HCT116 (cell line): ENCODE data around the gene MTURN. TPM values are rescaled to one million over a fixed set of nuclear protein-coding genes. Genes with fewer than 3 reads are reported as not detected.

Experiments used
- ATAC-seq: fragments of 200-7000 bp; cut with Tn5 transposase; 2 replicates; pipeline ENCODE4 v1.9.1; 2020; ENCODE audit warnings: mild to moderate bottlenecking, moderate library complexity
- BruUV-seq: library from RNA; stranded (reverse); fragments of 400-500 nt; replicated peaks from 2 replicates; lab custom pipeline; 2021; lab: Mats Ljungman, UMichigan
- CTCF ChIA-PET: fragments of 300-600 bp; sonication (Branson Sonifier 250); formaldehyde crosslinking; loops from one replicate; lab custom pipeline; 2021; ENCODE audit warnings: antibody characterized with exemption; lab: Charles Lee
- POLR2A ChIA-PET: fragments of 300-600, 350-600 bp; sonication (Branson Sonifier 250); formaldehyde crosslinking; loops from one replicate; lab custom pipeline; 2021; ENCODE audit warnings: antibody characterized with exemption; lab: Charles Lee
- RAD21 ChIA-PET, 2 experiments: fragments of 300-600 bp; sonication (Branson Sonifier 250); formaldehyde crosslinking; loops; one replicate each; lab custom pipeline; 2023; ENCODE audit warnings: low total read pairs in 2 of 2; ENCODE audit not compliant: uncharacterized antibody in 2 of 2, unreplicated experiment in 2 of 2, low non-redundant PET in 1 of 2; lab: Charles Lee
- DNase-seq: peaks from one replicate; pipeline ENCODE4 v3.0.0-alpha.2; 2010; ENCODE audit warnings: low read depth, low spot score
- H2AFZ ChIP-seq: fragments of 200-600 bp; shearing (Covaris generic), sonication (generic); 2 replicates; pipeline ENCODE4 v1.6.1; 2017; ENCODE audit warnings: low read depth, mixed run types, mixed read lengths, antibody characterized with exemption, low read length; ENCODE audit not compliant: poor library complexity, severe bottlenecking
- H3K27ac ChIP-seq: 2 replicates; pipeline ENCODE4 v1.5.1; 2012; ENCODE audit warnings: low read depth, low read length
- H3K27me3 ChIP-seq: fragments of 200-600 bp; sonication (generic); 2 replicates; pipeline ENCODE4 v1.6.1; 2016; ENCODE audit warnings: mixed run types, low read length, mixed read lengths; ENCODE audit not compliant: insufficient read depth
- H3K36me3 ChIP-seq, 2 experiments: fragments of 200-500 bp in 1 of 2; fragments of 200-600 bp in 1 of 2; sonication (Bioruptor generic) in 1 of 2; sonication (generic) in 1 of 2; 2 replicates each; pipeline versions ENCODE4 v1.5.1 to v1.6.1; 2014 to 2016; ENCODE audit warnings: low read length in 2 of 2, inconsistent platforms in 1 of 2, mixed read lengths in 1 of 2, mixed run types in 1 of 2; ENCODE audit not compliant: insufficient read depth in 2 of 2, control insufficient read depth in 1 of 2
- H3K4me1 ChIP-seq, 2 experiments: fragments of 200-600 bp in 1 of 2; sonication (generic) in 1 of 2; 2 replicates each; pipeline versions ENCODE4 v1.5.1 to v1.6.1; 2012 to 2017; ENCODE audit warnings: low read length in 2 of 2, inconsistent platforms in 1 of 2, mild to moderate bottlenecking in 1 of 2, mixed read lengths in 1 of 2, mixed run types in 1 of 2, moderate library complexity in 1 of 2; ENCODE audit not compliant: insufficient read depth in 2 of 2, control insufficient read depth in 1 of 2
- H3K4me2 ChIP-seq: fragments of 200-600 bp; sonication (generic); 2 replicates; pipeline ENCODE4 v1.6.1; 2017; ENCODE audit warnings: mixed run types, low read length, mixed read lengths
- H3K4me3 ChIP-seq, 2 experiments: fragments of 200-600 bp in 1 of 2; sonication (generic) in 1 of 2; replicated peaks in 1 of 2; 2 replicates each; pipeline ENCODE4 v1.5.1; 2011 to 2016; ENCODE audit warnings: low read length in 2 of 2, control low read depth in 1 of 2, low read depth in 1 of 2, mild to moderate bottlenecking in 1 of 2, mixed read lengths in 1 of 2, mixed run types in 1 of 2
- H3K79me2 ChIP-seq: fragments of 200-600 bp; sonication (generic); 2 replicates; pipeline ENCODE4 v1.6.1; 2017; ENCODE audit warnings: mild to moderate bottlenecking, mixed run types, low read length, moderate library complexity, mixed read lengths; ENCODE audit not compliant: insufficient read depth
- H3K9ac ChIP-seq: fragments of 200-600 bp; sonication (generic); 2 replicates; pipeline ENCODE4 v1.6.1; 2016; ENCODE audit warnings: low read length, mixed read lengths
- H3K9me2 ChIP-seq: fragments of 200-600 bp; sonication (generic), shearing (Covaris generic); 2 replicates; pipeline ENCODE4 v1.6.1; 2017; ENCODE audit warnings: mixed run types, mild to moderate bottlenecking, moderate library complexity; ENCODE audit not compliant: insufficient read depth
- H3K9me3 ChIP-seq, 2 experiments: fragments of 200-500 bp in 1 of 2; fragments of 200-600 bp in 1 of 2; sonication (Bioruptor generic) in 1 of 2; sonication (generic) in 1 of 2; 2 replicates each; pipeline ENCODE4 v1.6.1; 2014 to 2017; ENCODE audit warnings: low read length in 2 of 2, mixed read lengths in 2 of 2, inconsistent platforms in 1 of 2, low read depth in 1 of 2, mild to moderate bottlenecking in 1 of 2, mixed run types in 1 of 2, moderate library complexity in 1 of 2; ENCODE audit not compliant: control insufficient read depth in 1 of 2, insufficient read depth in 1 of 2
- H4K20me1 ChIP-seq: fragments of 200-600 bp; sonication (generic), shearing (Covaris generic); 2 replicates; pipeline ENCODE4 v1.6.1; 2017; ENCODE audit warnings: mixed run types, mild to moderate bottlenecking, moderate library complexity; ENCODE audit not compliant: insufficient read depth
- EZH2 ChIP-seq: fragments of 200-600 bp; sonication (generic); IDR thresholded peaks from 2 replicates; pipeline ENCODE4 v1.6.1; 2017; ENCODE audit warnings: antibody characterized with exemption, mixed run types
- EZH2phosphoT487 ChIP-seq: fragments of 200-600 bp; IDR thresholded peaks from 2 replicates; pipeline ENCODE4 v1.6.1; 2018; ENCODE audit warnings: antibody characterized with exemption, borderline replicate concordance
- RAD21 ChIP-seq: IDR thresholded peaks from 2 replicates; pipeline ENCODE4 v1.6.1; 2012; ENCODE audit warnings: low read depth, mild to moderate bottlenecking
- SP1 ChIP-seq: IDR thresholded peaks from 2 replicates; pipeline ENCODE4 v1.6.1; 2012; ENCODE audit warnings: low read depth
- intact Hi-C: fragments of 100-400 bp; cut with micrococcal nuclease; formaldehyde crosslinking; loops from 2 replicates; pipeline ENCODE4 v1.10.0; 2022
- total RNA-seq: library from RNA; stranded (reverse); gene quantifications from one replicate; pipeline ENCODE4 v1.2.1, GENCODE V29; 2021; ENCODE audit not compliant: unreplicated experiment

Gene MTURN
- total RNA-seq, 1 experiment from 2014 or later: 7.5 TPM

DNA sequence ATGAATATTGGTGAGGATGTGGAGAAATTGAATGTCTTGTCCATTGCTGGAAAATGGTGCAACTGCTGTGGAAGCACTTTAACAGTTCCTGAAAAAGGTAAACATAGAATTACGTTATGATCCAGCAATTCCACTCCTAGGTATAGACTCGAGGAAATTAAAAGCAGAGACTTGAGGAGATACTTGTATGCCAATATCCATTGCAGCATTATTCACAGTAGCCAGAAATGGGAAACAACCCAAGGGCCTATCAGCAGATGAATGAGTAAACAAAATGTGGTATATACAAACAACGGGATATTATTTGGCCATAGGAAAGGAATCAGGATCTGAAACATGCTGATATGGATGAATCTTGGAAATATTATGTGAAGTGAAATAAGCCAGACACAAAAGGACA lies 32.5 kb upstream of the MTURN start:
- ATAC-seq: no peak
- Histone ChIP-seq H3K4me3 (no peak overlapping the region), H3K4me1 (no peaks in the 10 kb centered on the region)
- POLR2A ChIA-PET: no interaction called here
- TF ChIP-seq RAD21 (no peak), EZH2 (no peak), SP1 (no peak)
- TF ChIP-seq, all 23 proteins: peak for 0
- ChIA-PET RAD21 (no interaction called here), CTCF (no interaction called here)
- BruUV-seq: no TSS peak
- Histone ChIP-seq H3K79me2 (no peaks in the 10 kb centered on the region), H3K36me3 (no peaks in the 10 kb centered on the region), H3K9ac (no peak overlapping the region), H4K20me1 (no peaks in the 10 kb centered on the region), H3K4me2 (no peak overlapping the region), H3K27ac (no peak overlapping the region), H2AFZ (no peak overlapping the region), H3K9me3 (no peaks in the 10 kb centered on the region), H3K9me2 (no peaks in the 10 kb centered on the region), H3K27me3 (no peaks in the 10 kb centered on the region)
- intact Hi-C loops: no loop called here
- no peak for DNase-seq

DNA sequence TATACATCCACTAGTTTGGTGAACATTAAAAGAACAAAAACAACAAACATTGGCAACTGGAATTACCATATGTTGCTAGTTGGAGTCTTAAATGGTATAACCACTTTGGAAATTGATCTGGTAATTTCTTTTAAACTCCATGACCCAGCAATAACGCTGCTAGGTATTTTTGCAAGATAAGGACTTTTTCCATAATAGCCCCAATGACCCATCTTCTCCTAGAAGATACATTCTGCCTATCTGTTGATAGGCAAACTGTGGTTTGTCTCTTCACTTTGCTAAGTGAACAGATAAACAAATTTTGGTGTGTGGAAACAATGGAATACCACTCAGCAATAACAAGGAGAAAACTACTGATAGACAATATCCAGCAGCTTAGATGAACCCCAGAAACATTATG lies 30.6 kb upstream of the MTURN start:
- H3K79me2 ChIP-seq: no peaks in the 10 kb centered on the region
- no peaks in the 10 kb centered on the region for H3K27me3 ChIP-seq
- no peak for ATAC-seq
- ChIA-PET RAD21 (no interaction called here), POLR2A (no interaction called here), CTCF (no interaction called here)
- H3K4me1 ChIP-seq: no peaks in the 10 kb centered on the region
- H3K4me3 ChIP-seq: no peak overlapping the region
- H3K9ac ChIP-seq: no peak overlapping the region
- intact Hi-C loops: no loop called here
- H3K4me2 ChIP-seq: no peak overlapping the region
- no peaks in the 10 kb centered on the region for H3K36me3 ChIP-seq
- no peaks in the 10 kb centered on the region for H3K9me3 ChIP-seq
- H2AFZ ChIP-seq: no peak overlapping the region
- H4K20me1 ChIP-seq: no peaks in the 10 kb centered on the region
- no peak for DNase-seq
- TF ChIP-seq EZH2phosphoT487: no peak
- no peaks in the 10 kb centered on the region for H3K9me2 ChIP-seq
- BruUV-seq: no TSS peak
- no peak overlapping the region for H3K27ac ChIP-seq
